H1 (cell line): ENCODE measurements around the gene GRIPAP1. TPM values are rescaled to one million over a fixed set of nuclear protein-coding genes. Genes with fewer than 3 reads are reported as not detected.

ENCODE experiments used
- CHD1 ChIP-seq: IDR thresholded peaks from 2 replicates; pipeline ENCODE4 v1.6.1; 2012; ENCODE audit warnings: low read depth, low read length, improper control_type of control experiment
- GTF2F1 ChIP-seq: IDR thresholded peaks from 2 replicates; pipeline ENCODE4 v1.6.1; 2012; ENCODE audit warnings: low read depth, low read length, improper control_type of control experiment, borderline replicate concordance
- SAP30 ChIP-seq: fragments of 300-600 bp; sonication (generic); IDR thresholded peaks from 2 replicates; pipeline ENCODE4 v1.7.1; 2012; ENCODE audit warnings: low read length, moderate library complexity, mild to moderate bottlenecking, inconsistent platforms; ENCODE audit not compliant: insufficient read depth, insufficient replicate concordance
- polyA plus RNA-seq, 7 experiments: library from polyadenylated mRNA; depleted of rRNA in 3 of 7; stranded (reverse) in 5 of 7; unstranded in 2 of 7; fragments of >200 nt in 5 of 7; fragments of 200-250 nt in 2 of 7; gene quantifications; 1 replicate in 5 of 7; 2 replicates in 1 of 7; 4 replicates in 1 of 7; pipeline versions ENCODE4 v1.2.1 to v1.2.3, GENCODE V29; 2011 to 2013; ENCODE audit warnings: missing spikeins in 2 of 7, mixed read lengths in 2 of 7
- total RNA-seq: library from RNA; stranded (reverse); fragmentation: NEBNext Ultra II Directional; extraction: Animal tissue kit (Norgen Biotek cat#: 25700); gene quantifications from 2 replicates; pipeline ENCODE4 v1.2.1, GENCODE V29; 2021

GRIPAP1 gene
- total and polyA plus RNA-seq, 2 of the 8 experiments (the other 6 are each of a cell fraction or from before 2014, with no cell fraction given): 21.6 to 55.9 TPM

- TF ChIP-seq CHD1 (no peak), SAP30 (no peak), GTF2F1 (no peak)
Measured at GRCh38 chrX:48934581-48935300, 67.3 kb downstream of the GRIPAP1 start (continued).
